SU-DHL-6 (cell line): ENCODE measurements around the gene VSTM2B.

ENCODE experiments used
- H2AFZ ChIP-seq: fragments of 200-600 bp; sonication (generic); 2 replicates; pipeline ENCODE4 v1.6.1; 2014; ENCODE audit warnings: low read depth, mild to moderate bottlenecking, moderate library complexity, mixed read lengths, antibody characterized with exemption, low read length; ENCODE audit not compliant: severe bottlenecking
- H3F3A ChIP-seq: fragments of 200-600 bp; shearing (Covaris generic); 2 replicates; pipeline ENCODE4 v1.6.0; 2016; ENCODE audit warnings: antibody characterized with exemption, mild to moderate bottlenecking; ENCODE audit not compliant: insufficient read depth
- H3K27ac ChIP-seq: fragments of 200-600 bp; sonication (generic); 2 replicates; pipeline ENCODE4 v1.5.1; 2016; ENCODE audit warnings: low read depth, mild to moderate bottlenecking, low read length, moderate library complexity, mixed read lengths
- H3K27me3 ChIP-seq: fragments of 200-600 bp; sonication (generic), shearing (Covaris generic); 2 replicates; pipeline ENCODE4 v1.6.0; 2014; ENCODE audit warnings: mild to moderate bottlenecking, low read length
- H3K36me3 ChIP-seq: fragments of 200-600 bp; sonication (generic); 2 replicates; pipeline ENCODE4 v1.6.1; 2014; ENCODE audit warnings: mild to moderate bottlenecking, low read length, mixed read lengths
- H3K4me2 ChIP-seq: fragments of 300-600, 200-600 bp; shearing (Covaris generic), sonication (generic); 2 replicates; pipeline ENCODE4 v1.6.0; 2014; ENCODE audit warnings: low read length, low read depth, mild to moderate bottlenecking; ENCODE audit not compliant: poor library complexity, severe bottlenecking
- H3K4me3 ChIP-seq: fragments of 200-600 bp; sonication (generic); 2 replicates; pipeline ENCODE4 v1.5.1; 2014; ENCODE audit warnings: antibody characterized with exemption, low read length, mild to moderate bottlenecking, mixed read lengths; ENCODE audit not compliant: insufficient read depth, poor library complexity, severe bottlenecking
- H3K79me2 ChIP-seq: fragments of 200-600 bp; sonication (generic); 2 replicates; pipeline ENCODE4 v1.6.1; 2014; ENCODE audit warnings: mild to moderate bottlenecking, low read length, moderate library complexity; ENCODE audit not compliant: insufficient read depth
- H3K9ac ChIP-seq: fragments of 200-600 bp; sonication (generic); 2 replicates; pipeline ENCODE4 v1.7.0; 2014; ENCODE audit warnings: mild to moderate bottlenecking, low read length
- H3K9me2 ChIP-seq: fragments of 200-600 bp; sonication (generic); replicated peaks from 2 replicates; pipeline ENCODE4 v1.6.1; 2014; ENCODE audit warnings: low read length; ENCODE audit not compliant: insufficient read depth
- H3K9me3 ChIP-seq: fragments of 200-600 bp; sonication (generic); 2 replicates; pipeline ENCODE4 v1.6.1; 2014; ENCODE audit warnings: low read length, mixed read lengths; ENCODE audit not compliant: insufficient read depth
- H4K20me1 ChIP-seq: fragments of 200-600 bp; sonication (generic); 2 replicates; pipeline ENCODE4 v1.6.1; 2014; ENCODE audit warnings: low read depth, mild to moderate bottlenecking, antibody characterized with exemption, low read length, moderate library complexity, mixed read lengths
- EZH2phosphoT487 ChIP-seq: fragments of 200-600 bp; sonication (generic), shearing (Covaris generic); conservative IDR thresholded peaks from 2 replicates; pipeline ENCODE4 v1.6.1; 2018; ENCODE audit warnings: mild to moderate bottlenecking, antibody characterized with exemption, low read length, moderate library complexity, mixed read lengths
- TF ChIP-seq, protein P1 (sequence below): fragments of 200-600 bp; sonication (generic); IDR thresholded peaks from one replicate; pipeline ENCODE4 v1.5.1; 2017; ENCODE audit warnings: antibody characterized with exemption, mild to moderate bottlenecking, low read length, moderate library complexity; ENCODE audit not compliant: insufficient read depth, poor library complexity, severe bottlenecking

VSTM2B gene

GRCh38 chr19:29596885-29597525 is 71.2 kb downstream of the VSTM2B start:
- Histone ChIP-seq H3K36me3 (no peaks in the 10 kb centered on the region), H2AFZ (no peak overlapping the region), H3K27me3 (no peaks in the 10 kb centered on the region), H3K9ac (no peak overlapping the region), H3K9me2 (no peaks in the 10 kb centered on the region), H3K4me3 (no peak overlapping the region), H4K20me1 (no peaks in the 10 kb centered on the region), H3K79me2 (no peaks in the 10 kb centered on the region), H3K9me3 (no peaks in the 10 kb centered on the region), H3F3A (no peaks in the 10 kb centered on the region), H3K27ac (no peak overlapping the region), H3K4me2 (no peak overlapping the region)
- TF ChIP-seq, protein P1, sequence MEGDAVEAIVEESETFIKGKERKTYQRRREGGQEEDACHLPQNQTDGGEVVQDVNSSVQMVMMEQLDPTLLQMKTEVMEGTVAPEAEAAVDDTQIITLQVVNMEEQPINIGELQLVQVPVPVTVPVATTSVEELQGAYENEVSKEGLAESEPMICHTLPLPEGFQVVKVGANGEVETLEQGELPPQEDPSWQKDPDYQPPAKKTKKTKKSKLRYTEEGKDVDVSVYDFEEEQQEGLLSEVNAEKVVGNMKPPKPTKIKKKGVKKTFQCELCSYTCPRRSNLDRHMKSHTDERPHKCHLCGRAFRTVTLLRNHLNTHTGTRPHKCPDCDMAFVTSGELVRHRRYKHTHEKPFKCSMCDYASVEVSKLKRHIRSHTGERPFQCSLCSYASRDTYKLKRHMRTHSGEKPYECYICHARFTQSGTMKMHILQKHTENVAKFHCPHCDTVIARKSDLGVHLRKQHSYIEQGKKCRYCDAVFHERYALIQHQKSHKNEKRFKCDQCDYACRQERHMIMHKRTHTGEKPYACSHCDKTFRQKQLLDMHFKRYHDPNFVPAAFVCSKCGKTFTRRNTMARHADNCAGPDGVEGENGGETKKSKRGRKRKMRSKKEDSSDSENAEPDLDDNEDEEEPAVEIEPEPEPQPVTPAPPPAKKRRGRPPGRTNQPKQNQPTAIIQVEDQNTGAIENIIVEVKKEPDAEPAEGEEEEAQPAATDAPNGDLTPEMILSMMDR = no peak
- no peak for TF ChIP-seq EZH2phosphoT487

- H3K27me3 ChIP-seq = no peaks in the 10 kb centered on the region
- H3F3A ChIP-seq = no peaks in the 10 kb centered on the region
- H3K9me3 ChIP-seq = no peaks in the 10 kb centered on the region
- H3K4me2 ChIP-seq = no peak overlapping the region
- H3K36me3 ChIP-seq = no peaks in the 10 kb centered on the region
- no peak overlapping the region for H3K9ac ChIP-seq
- H3K27ac ChIP-seq = no peak overlapping the region
- H3K9me2 ChIP-seq = no peaks in the 10 kb centered on the region
- no peak overlapping the region for H3K4me3 ChIP-seq
- H4K20me1 ChIP-seq = no peaks in the 10 kb centered on the region
- H3K79me2 ChIP-seq = no peaks in the 10 kb centered on the region
- TF ChIP-seq, protein P1 = no peak
- TF ChIP-seq EZH2phosphoT487 = no peak
- no peak overlapping the region for H2AFZ ChIP-seq
Measured at GRCh38 chr19:29598036-29598435, 72.2 kb downstream of the VSTM2B start.

DNA sequence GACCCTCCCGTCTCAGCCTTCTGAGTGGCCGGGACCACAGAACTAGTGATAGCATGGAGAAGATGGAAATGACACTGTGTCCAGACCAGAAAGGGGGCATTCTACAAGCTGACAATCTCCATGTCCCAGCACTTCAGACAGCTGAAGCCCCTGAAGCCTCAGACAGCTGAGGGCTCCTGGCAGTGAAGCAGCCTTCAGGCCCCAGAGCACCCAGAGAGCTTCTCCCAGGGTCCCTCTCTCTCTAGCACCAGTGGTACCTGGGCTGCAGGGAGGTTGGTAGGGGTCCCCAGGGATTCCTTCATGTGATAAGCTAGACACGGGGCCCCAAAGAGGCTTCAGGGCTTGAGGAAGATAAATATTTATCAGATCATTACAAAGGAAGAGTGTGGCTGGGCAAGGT is 72.7 kb downstream of the VSTM2B start:
- Histone ChIP-seq H3K9me2 (no peaks in the 10 kb centered on the region), H3K27ac (no peak overlapping the region), H3K4me3 (no peak overlapping the region), H3F3A (no peaks in the 10 kb centered on the region), H4K20me1 (no peaks in the 10 kb centered on the region), H3K4me2 (no peak overlapping the region), H3K79me2 (no peaks in the 10 kb centered on the region), H3K27me3 (no peaks in the 10 kb centered on the region), H3K9me3 (no peaks in the 10 kb centered on the region), H2AFZ (no peak overlapping the region), H3K36me3 (no peaks in the 10 kb centered on the region), H3K9ac (no peak overlapping the region)
- TF ChIP-seq, protein P1 = no peak
- TF ChIP-seq EZH2phosphoT487 = no peak
